Keratinocyte (primary cell): ENCODE data around the gene HNRNPH3. TPM values are rescaled to one million over a fixed set of nuclear protein-coding genes. Genes with fewer than 3 reads are reported as not detected.

Source experiments
- DNase-seq: peaks from one replicate; pipeline ENCODE4 v3.0.0-alpha.2; 2011; ENCODE audit warnings: low read depth, missing footprints, low spot score
- FAIRE-seq: peaks from 2 replicates; lab custom pipeline; 2011; peaks lifted over from hg19 to GRCh38; lab: Jason Lieb, UNC
- H2AFZ ChIP-seq: 2 replicates; pipeline ENCODE4 v1.6.0; 2012; ENCODE audit warnings: low read length, control low read depth, inconsistent platforms; ENCODE audit not compliant: control insufficient read depth
- H3K27ac ChIP-seq: 2 replicates; pipeline ENCODE4 v1.5.1; 2011; ENCODE audit warnings: low read length; ENCODE audit not compliant: control insufficient read depth, insufficient read depth
- H3K27me3 ChIP-seq: 3 replicates; pipeline ENCODE4 v1.6.0; 2011; ENCODE audit warnings: low read length; ENCODE audit not compliant: control insufficient read depth, insufficient read depth; ENCODE audit errors: extremely low read depth
- H3K36me3 ChIP-seq, 2 experiments: 2 replicates in 1 of 2; 3 replicates in 1 of 2; pipeline ENCODE4 v1.5.1; 2011; ENCODE audit warnings: low read length in 2 of 2, mild to moderate bottlenecking in 1 of 2; ENCODE audit not compliant: control insufficient read depth in 2 of 2, insufficient read depth in 2 of 2; ENCODE audit errors: extremely low read depth in 1 of 2
- H3K4me1 ChIP-seq: 3 replicates; pipeline ENCODE4 v1.5.1; 2011; ENCODE audit warnings: low read length; ENCODE audit not compliant: control insufficient read depth, insufficient read depth; ENCODE audit errors: extremely low read depth
- H3K4me2 ChIP-seq: 3 replicates; pipeline ENCODE4 v1.6.0; 2011; ENCODE audit warnings: low read depth, low read length; ENCODE audit not compliant: control insufficient read depth, insufficient read depth; ENCODE audit errors: extremely low read depth
- H3K4me3 ChIP-seq, 3 experiments: fragments of 200-600 bp in 1 of 3; sonication (generic) in 1 of 3; 2 replicates in 2 of 3; 3 replicates in 1 of 3; pipeline ENCODE4 v1.5.1; 2011 to 2016; ENCODE audit warnings: low read length in 3 of 3, mild to moderate bottlenecking in 3 of 3, control low read depth in 2 of 3, inconsistent platforms in 1 of 3, low read depth in 1 of 3, mixed read lengths in 1 of 3, mixed run types in 1 of 3, moderate library complexity in 1 of 3; ENCODE audit not compliant: control insufficient read depth in 2 of 3, insufficient read depth in 2 of 3; ENCODE audit errors: extremely low read depth in 1 of 3
- H3K79me2 ChIP-seq: 2 replicates; pipeline ENCODE4 v1.6.0; 2012; ENCODE audit warnings: low read length; ENCODE audit not compliant: control insufficient read depth, insufficient read depth
- H3K9ac ChIP-seq: 3 replicates; pipeline ENCODE4 v1.6.0; 2011; ENCODE audit warnings: low read length; ENCODE audit not compliant: control insufficient read depth, insufficient read depth; ENCODE audit errors: extremely low read depth
- H3K9me1 ChIP-seq: 3 replicates; pipeline ENCODE4 v1.6.0; 2011; ENCODE audit warnings: low read length; ENCODE audit not compliant: control insufficient read depth, insufficient read depth; ENCODE audit errors: extremely low read depth
- H3K9me3 ChIP-seq: 2 replicates; pipeline ENCODE4 v1.5.1; 2012; ENCODE audit warnings: low read depth, low read length; ENCODE audit not compliant: control insufficient read depth
- H4K20me1 ChIP-seq: 3 replicates; pipeline ENCODE4 v1.6.0; 2011; ENCODE audit warnings: low read length; ENCODE audit not compliant: control insufficient read depth, insufficient read depth; ENCODE audit errors: extremely low read depth
- EZH2 ChIP-seq: IDR thresholded peaks from one replicate; pipeline ENCODE4 v1.6.1; 2012; ENCODE audit warnings: inconsistent platforms, mild to moderate bottlenecking, low read length, moderate library complexity
- dilution Hi-C: fragments of 300-500 bp; cut with MboI; formaldehyde crosslinking; loops from one replicate; pipeline ENCODE4 v1.7.0; 2020; ENCODE audit warnings: low sequenced_read_pairs; ENCODE audit not compliant: extremely low pct_ligation_motif_present
- polyA plus RNA-seq, 5 experiments: library from polyadenylated mRNA; depleted of rRNA in 3 of 5; stranded (reverse) in 3 of 5; stranded (forward) in 1 of 5; unstranded in 1 of 5; fragments of >200 nt; gene quantifications; 1 replicate in 1 of 5; 2 replicates in 3 of 5; 3 replicates in 1 of 5; pipeline versions ENCODE4 v1.2.1 to v1.2.3, GENCODE V29; 2011 to 2012; ENCODE audit warnings: missing spikeins in 2 of 5, low read depth in 1 of 5, low replicate concordance in 1 of 5
- TF ChIP-seq, protein P1 (sequence below), 3 experiments: IDR thresholded peaks in 1 of 3; conservative IDR thresholded peaks in 1 of 3; optimal IDR thresholded peaks in 1 of 3; 2 replicates in 2 of 3; 3 replicates in 1 of 3; pipeline versions ENCODE3 to v1.5.1; 2011; ENCODE audit warnings: low read length in 3 of 3, mild to moderate bottlenecking in 3 of 3, moderate library complexity in 2 of 3, control low read depth in 1 of 3, inconsistent platforms in 1 of 3; ENCODE audit not compliant: insufficient read depth in 2 of 3; ENCODE audit errors: extremely low read depth in 1 of 3

Gene HNRNPH3
- polyA plus RNA-seq, 1 donor (not counting 4 experiments of a cell fraction or from before 2014, with no cell fraction given): 108 TPM

DNA sequence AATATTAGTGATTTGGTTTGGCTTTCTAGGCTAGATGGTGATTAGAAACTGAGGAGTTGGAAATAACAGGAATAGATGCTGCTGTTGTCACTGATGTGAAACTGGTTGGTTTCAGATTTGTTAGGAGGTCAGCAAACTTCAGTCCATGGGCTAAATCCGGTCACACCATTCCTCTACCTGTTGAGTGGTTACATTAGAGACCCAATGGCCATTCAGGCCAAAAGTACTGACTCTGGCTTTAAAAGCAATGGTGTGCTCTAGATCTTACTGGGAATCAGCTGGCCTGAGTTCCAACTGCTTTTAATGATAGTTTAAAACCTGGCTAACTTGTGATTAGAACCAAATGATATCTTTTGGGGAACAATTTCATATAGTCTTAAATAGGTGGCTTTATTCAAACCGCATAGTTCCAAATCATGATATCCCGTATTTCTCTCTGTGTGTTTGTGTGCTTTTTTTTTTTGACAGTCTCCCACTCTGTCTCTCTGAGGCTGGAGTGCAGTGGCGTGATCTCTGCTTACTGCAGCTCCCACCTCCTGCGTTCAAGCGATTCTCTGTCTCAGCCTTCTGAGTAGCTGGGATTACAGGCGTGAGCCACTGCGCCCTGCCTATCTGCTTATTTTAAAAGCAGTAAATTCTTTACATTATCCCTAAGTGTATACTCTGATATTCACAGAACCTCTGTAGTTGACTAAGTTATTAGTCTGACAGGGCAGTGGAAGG, 8.7 kb downstream of the HNRNPH3 start:
- Histone ChIP-seq H3K9me1 (peaks cover 5% of the 10 kb centered on the region), H3K4me3 (no peak overlapping the region), H4K20me1 (peaks cover 36% of the 10 kb centered on the region), H3K4me2 (no peak overlapping the region), H3K9me3 (no peaks in the 10 kb centered on the region), H3K4me1 (peaks cover 16% of the 10 kb centered on the region), H3K9ac (no peak overlapping the region), H3K27me3 (no peaks in the 10 kb centered on the region), H3K79me2 (peaks cover 57% of the 10 kb centered on the region), H3K36me3 (peaks cover 15 to 55% of the 10 kb centered on the region in 2 experiments), H3K27ac (no peak overlapping the region), H2AFZ (no peak overlapping the region)
- TF ChIP-seq, protein P1, sequence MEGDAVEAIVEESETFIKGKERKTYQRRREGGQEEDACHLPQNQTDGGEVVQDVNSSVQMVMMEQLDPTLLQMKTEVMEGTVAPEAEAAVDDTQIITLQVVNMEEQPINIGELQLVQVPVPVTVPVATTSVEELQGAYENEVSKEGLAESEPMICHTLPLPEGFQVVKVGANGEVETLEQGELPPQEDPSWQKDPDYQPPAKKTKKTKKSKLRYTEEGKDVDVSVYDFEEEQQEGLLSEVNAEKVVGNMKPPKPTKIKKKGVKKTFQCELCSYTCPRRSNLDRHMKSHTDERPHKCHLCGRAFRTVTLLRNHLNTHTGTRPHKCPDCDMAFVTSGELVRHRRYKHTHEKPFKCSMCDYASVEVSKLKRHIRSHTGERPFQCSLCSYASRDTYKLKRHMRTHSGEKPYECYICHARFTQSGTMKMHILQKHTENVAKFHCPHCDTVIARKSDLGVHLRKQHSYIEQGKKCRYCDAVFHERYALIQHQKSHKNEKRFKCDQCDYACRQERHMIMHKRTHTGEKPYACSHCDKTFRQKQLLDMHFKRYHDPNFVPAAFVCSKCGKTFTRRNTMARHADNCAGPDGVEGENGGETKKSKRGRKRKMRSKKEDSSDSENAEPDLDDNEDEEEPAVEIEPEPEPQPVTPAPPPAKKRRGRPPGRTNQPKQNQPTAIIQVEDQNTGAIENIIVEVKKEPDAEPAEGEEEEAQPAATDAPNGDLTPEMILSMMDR (optimal IDR thresholded peaks at IDR 0.05 in 1 of 3, IDR thresholded peaks at IDR 0.05 in 1 of 3, conservative IDR thresholded peaks at IDR 0.05 in 1 of 3; ENCODE audit: extremely low read depth in 1 of 3, insufficient read depth in 2 of 3, low read length in 3 of 3): no peak
- TF ChIP-seq EZH2: no peak
- FAIRE-seq (no peak), DNase-seq (no peak)
- dilution Hi-C loops: no loop called here

DNA sequence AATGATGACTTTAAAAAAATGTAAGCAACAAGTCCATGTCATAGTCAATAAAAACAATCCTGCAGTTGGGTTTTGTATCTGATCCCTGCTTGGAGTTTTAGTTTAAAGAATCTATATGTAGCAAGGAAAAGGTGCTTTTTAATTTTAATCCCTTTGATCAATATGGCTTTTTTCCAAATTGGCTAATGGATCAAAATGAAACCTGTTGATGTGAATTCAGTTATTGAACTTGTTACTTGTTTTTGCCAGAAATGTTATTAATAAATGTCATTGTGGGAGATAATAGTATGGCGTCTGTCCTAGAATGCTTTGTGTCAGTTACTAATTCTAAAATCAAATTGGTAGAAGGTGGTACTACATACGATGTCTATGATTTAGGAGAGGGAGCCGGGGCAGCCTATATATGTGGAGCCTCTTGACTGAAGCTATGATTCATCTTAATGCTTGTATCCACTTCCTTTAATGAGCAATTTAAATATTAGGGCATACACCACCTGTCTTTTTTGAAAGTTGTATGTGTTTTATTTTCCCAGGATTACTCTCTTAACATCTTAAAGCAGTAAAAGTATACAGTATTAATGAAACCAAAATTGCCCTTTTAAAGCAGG, 11.1 kb downstream of the HNRNPH3 start:
- H3K4me1 ChIP-seq: no peaks in the 10 kb centered on the region
- no peak overlapping the region for H3K4me2 ChIP-seq
- H3K9me3 ChIP-seq: no peaks in the 10 kb centered on the region
- no peak overlapping the region for H2AFZ ChIP-seq
- no peak for DNase-seq
- dilution Hi-C loops: no loop called here
- H3K79me2 ChIP-seq: peaks cover 32% of the 10 kb centered on the region
- peaks cover 18 to 34% of the 10 kb centered on the region in 2 experiments for H3K36me3 ChIP-seq
- TF ChIP-seq EZH2: no peak
- TF ChIP-seq, protein P1 (optimal IDR thresholded peaks at IDR 0.05 in 1 of 3, IDR thresholded peaks at IDR 0.05 in 1 of 3, conservative IDR thresholded peaks at IDR 0.05 in 1 of 3; ENCODE audit: extremely low read depth in 1 of 3, insufficient read depth in 2 of 3, low read length in 3 of 3): no peak
- H3K4me3 ChIP-seq: no peak overlapping the region
- H3K9ac ChIP-seq: no peak overlapping the region
- no peak overlapping the region for H3K27ac ChIP-seq
- peaks cover 17% of the 10 kb centered on the region for H4K20me1 ChIP-seq
- no peak for FAIRE-seq
- H3K27me3 ChIP-seq: no peaks in the 10 kb centered on the region
- peaks cover 2% of the 10 kb centered on the region for H3K9me1 ChIP-seq
